B cell (primary cell): Measurements from ENCODE around the gene BCL2L1.

Experiments
- CTCF ChIP-seq: fragments of 200-600 bp; IDR thresholded peaks from one replicate; pipeline ENCODE4 v1.8.0; 2022; ENCODE audit warnings: antibody characterized with exemption, mild to moderate bottlenecking
- EZH2 ChIP-seq: IDR thresholded peaks from 2 replicates; pipeline ENCODE4 v1.6.1; 2012; ENCODE audit warnings: borderline replicate concordance, low read depth, mild to moderate bottlenecking, moderate library complexity, low read length; ENCODE audit not compliant: insufficient read depth, poor library complexity, severe bottlenecking

GRCh38 chr20:31663524-31663837 is 59.2 kb downstream of the BCL2L1 start:
- TF ChIP-seq CTCF (no peak), EZH2 (no peak)
